Vagina (tissue), 2 donors: ENCODE measurements around the gene PHLDB3. TPM values are rescaled to one million over a fixed set of nuclear protein-coding genes. Genes with fewer than 3 reads are reported as not detected.

Experiments used
- DNase-seq, 2 donors: peaks; one replicate each; pipeline ENCODE4 v3.0.0-alpha.2; 2017; ENCODE audit errors: extremely low spot score in 2 of 2
- H3K27ac ChIP-seq: fragments of 200-600 bp; sonication (generic); one replicate; pipeline ENCODE4 v1.5.1; 2019
- H3K27me3 ChIP-seq: fragments of 200-600 bp; sonication (generic); one replicate; pipeline ENCODE4 v1.5.1; 2019
- H3K36me3 ChIP-seq, 2 donors: fragments of 200-600 bp; sonication (generic); one replicate each; pipeline ENCODE4 v1.5.1; 2017 to 2019
- H3K4me1 ChIP-seq: fragments of 200-600 bp; sonication (generic); one replicate; pipeline ENCODE4 v1.5.1; 2019
- H3K4me3 ChIP-seq, 2 donors: fragments of 200-600 bp; sonication (generic); 1 replicate in 1 of 2; 2 replicates in 1 of 2; pipeline ENCODE4 v1.5.1; 2016 to 2019
- H3K9me3 ChIP-seq: fragments of 200-600 bp; sonication (generic); one replicate; pipeline ENCODE4 v1.5.1; 2019
- CTCF ChIP-seq, 3 experiments: fragments of 450-650 bp in 2 of 3; fragments of 200-600 bp in 1 of 3; sonication (generic) in 1 of 3; IDR thresholded peaks; one replicate each; pipeline ENCODE4 v1.5.1; 2017 to 2019; ENCODE audit warnings: antibody characterized with exemption in 3 of 3, mild to moderate bottlenecking in 2 of 3, moderate library complexity in 2 of 3
- POLR2A ChIP-seq, 2 donors: fragments of 450-650 bp; IDR thresholded peaks; one replicate each; pipeline ENCODE4 v1.6.1; 2017; ENCODE audit warnings: antibody characterized with exemption in 2 of 2, mild to moderate bottlenecking in 2 of 2, moderate library complexity in 2 of 2
- POLR2AphosphoS5 ChIP-seq, 2 donors: sonication (generic); formaldehyde crosslinking; IDR thresholded peaks; one replicate each; pipeline ENCODE4 v1.9.0; 2017; ENCODE audit warnings: antibody characterized with exemption in 2 of 2, mild to moderate bottlenecking in 2 of 2, low read depth in 1 of 2; ENCODE audit not compliant: insufficient read depth in 1 of 2
- intact Hi-C: fragments of 100-400 bp; cut with DNase I; formaldehyde crosslinking; loops from one replicate; pipeline ENCODE4 v1.15.1; 2023
- total RNA-seq: library from RNA; depleted of rRNA; stranded (reverse); fragments of >200 nt; gene quantifications from one replicate; pipeline ENCODE4 v1.2.3, GENCODE V29; 2016

Gene PHLDB3
- total RNA-seq, 1 donor from 2014 or later: 24.3 TPM

GRCh38 chr19:43534816-43535761 is 30.5 kb upstream of the PHLDB3 start:
- Histone ChIP-seq H3K36me3 (peaks cover 0 to 18% of the 10 kb centered on the region in 2 donors), H3K27ac (peak overlapping the region; percentile 96), H3K4me3 (peak overlapping the region in 1 of 2 donors; percentile 61), H3K9me3 (peaks cover 7% of the 10 kb centered on the region), H3K4me1 (peaks cover 27% of the 10 kb centered on the region), H3K27me3 (no peaks in the 10 kb centered on the region)
- TF ChIP-seq POLR2AphosphoS5 (IDR thresholded peaks at IDR 0.05; ENCODE audit: insufficient read depth in 1 of 2, low read depth in 1 of 2) (peak in 1 of 2 donors; percentile 35), POLR2A (IDR thresholded peaks at IDR 0.05) (no peak), CTCF (IDR thresholded peaks at IDR 0.05) (peak in 2 of 3 experiments; percentile 40 to 54)
- no peak for DNase-seq
- intact Hi-C loops: loop anchor here (5.0 kb wide), 1 partner anchor 42 kb away; the partner anchor contains the start of genes PINLYP and XRCC1

DNA sequence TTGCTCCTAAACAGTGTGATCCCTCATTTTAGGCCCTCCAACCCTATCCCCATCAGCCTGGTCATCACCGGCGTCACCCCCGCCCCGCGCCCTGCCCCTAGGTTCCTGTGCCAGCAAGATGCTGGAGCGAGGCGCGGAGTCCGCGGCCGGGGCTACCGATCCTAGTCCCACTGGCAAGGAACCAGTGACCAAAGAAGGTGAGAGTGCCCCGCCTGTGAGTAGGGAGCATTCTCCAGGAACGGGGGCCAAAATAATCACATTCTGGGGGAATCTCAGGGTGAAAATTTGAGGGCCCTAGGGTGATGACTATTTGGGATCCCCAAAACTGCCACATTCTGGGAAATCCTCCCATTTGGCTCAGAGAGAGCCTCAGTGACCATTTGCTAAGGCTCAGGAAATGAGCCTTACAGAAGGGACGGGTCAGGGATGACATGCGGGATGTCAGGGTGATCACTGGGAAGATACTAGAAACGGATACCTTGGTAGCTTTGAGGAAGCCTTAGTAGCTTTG is 29.8 kb upstream of the PHLDB3 start:
- peak overlapping the region; percentile 58 to 61 for H3K4me3 ChIP-seq
- no peak for TF ChIP-seq POLR2A (IDR thresholded peaks at IDR 0.05)
- no peak for TF ChIP-seq POLR2AphosphoS5 (IDR thresholded peaks at IDR 0.05; ENCODE audit: insufficient read depth in 1 of 2, low read depth in 1 of 2)
- TF ChIP-seq CTCF (IDR thresholded peaks at IDR 0.05): no peak
- H3K27ac ChIP-seq: peak overlapping the region; percentile 96
- H3K4me1 ChIP-seq: peaks cover 27% of the 10 kb centered on the region
- H3K36me3 ChIP-seq: peaks cover 0 to 11% of the 10 kb centered on the region in 2 donors
- H3K9me3 ChIP-seq: peaks cover 6% of the 10 kb centered on the region
- intact Hi-C loops: no loop called here
- no peaks in the 10 kb centered on the region for H3K27me3 ChIP-seq
- DNase-seq: no peak

DNA sequence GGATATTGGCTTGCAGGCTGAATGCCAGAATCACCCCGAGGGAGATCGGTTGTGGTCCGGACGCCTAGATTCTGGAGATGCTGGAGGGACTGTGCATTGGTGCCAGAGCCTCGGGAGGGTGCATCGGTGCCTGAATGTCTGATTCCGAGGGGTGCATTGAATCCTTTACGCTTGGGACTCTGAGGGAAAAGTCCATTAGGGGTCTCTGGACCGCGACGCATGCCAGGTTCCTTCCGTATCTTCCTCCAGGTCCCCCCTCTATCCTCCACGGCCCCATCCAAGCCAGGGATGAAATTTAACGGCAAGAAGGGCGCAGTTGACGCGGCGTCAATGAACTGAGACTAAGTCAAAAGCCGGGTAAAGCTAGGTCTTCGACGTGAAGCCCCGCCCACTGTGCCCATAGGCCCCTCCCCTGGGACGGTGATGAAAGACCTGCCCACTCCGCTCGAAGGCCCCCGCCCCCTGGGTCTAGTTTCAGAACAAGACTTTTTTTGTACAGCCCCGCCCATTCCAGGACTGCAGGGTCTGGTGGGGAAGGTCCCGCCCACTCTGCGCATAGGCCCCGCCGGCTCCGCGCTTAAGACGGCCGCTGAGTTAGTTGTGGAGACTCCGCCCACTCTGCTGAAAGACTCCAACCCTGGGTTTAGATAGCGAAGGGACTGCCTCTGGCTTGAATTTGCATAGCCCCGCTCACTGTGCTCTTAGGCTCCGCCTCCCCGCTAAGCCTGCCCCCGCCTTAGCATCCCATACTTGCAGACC is 29.2 kb upstream of the PHLDB3 start:
- no peak for TF ChIP-seq CTCF (IDR thresholded peaks at IDR 0.05)
- TF ChIP-seq POLR2AphosphoS5 (IDR thresholded peaks at IDR 0.05; ENCODE audit: insufficient read depth in 1 of 2, low read depth in 1 of 2): peak; percentile 77 to 82
- Histone ChIP-seq H3K36me3 (peaks cover 0 to 5% of the 10 kb centered on the region in 2 donors), H3K4me3 (peak overlapping the region; percentile 58 to 61), H3K4me1 (peaks cover 28% of the 10 kb centered on the region), H3K27ac (peak overlapping the region; percentile 96), H3K27me3 (no peaks in the 10 kb centered on the region), H3K9me3 (no peaks in the 10 kb centered on the region)
- DNase-seq: peak in 1 of 2 donors; percentile 99
- intact Hi-C loops: no loop called here

DNA sequence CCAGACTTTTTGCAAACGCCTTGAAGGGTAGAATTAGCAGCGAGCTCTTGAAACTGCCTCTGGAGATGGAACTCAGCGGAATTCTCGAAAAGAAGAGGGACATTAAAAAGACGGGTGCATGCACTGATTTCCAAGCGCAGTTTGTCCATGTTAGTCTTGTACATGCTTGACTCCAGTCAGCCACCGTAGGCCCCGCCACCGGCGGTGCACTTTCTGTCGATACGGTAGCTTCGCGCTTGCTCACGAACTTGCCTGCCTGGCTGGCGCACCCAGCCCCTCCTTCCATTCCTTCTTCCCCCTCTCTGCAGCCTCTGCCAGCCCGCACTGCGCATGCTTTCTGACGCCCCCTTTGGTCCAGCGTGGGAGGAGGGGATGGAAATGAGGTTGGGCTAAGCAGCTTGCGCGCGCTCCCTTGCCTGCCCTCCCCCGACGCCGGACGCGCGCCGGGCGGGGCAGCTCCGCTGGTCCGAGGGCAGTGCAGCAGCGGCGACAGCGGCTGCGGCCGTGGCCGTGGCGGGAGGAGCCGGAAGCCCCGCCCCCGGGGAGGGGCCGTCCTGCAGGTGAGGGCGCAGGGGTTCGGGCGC is 28.5 kb upstream of the PHLDB3 start, which contains the start of gene ZNF575:
Gene ZNF575, plus strand, starts transcription at position 227 of the 584 bp plus-strand sequence. CDS start 1,235 bp downstream, outside the sequence.
- Histone ChIP-seq H3K36me3 (no peaks in the 10 kb centered on the region), H3K4me1 (peaks cover 34% of the 10 kb centered on the region), H3K4me3 (peak within 1 kb of the TSS; percentile 58 to 61), H3K27ac (peak within 1 kb of the TSS; percentile 96), H3K9me3 (no peaks in the 10 kb centered on the region), H3K27me3 (no peaks in the 10 kb centered on the region)
- intact Hi-C loops: no loop called here
- peak in 1 of 2 donors; percentile 93 for DNase-seq
- TF ChIP-seq POLR2A (IDR thresholded peaks at IDR 0.05) (no peak), POLR2AphosphoS5 (IDR thresholded peaks at IDR 0.05; ENCODE audit: insufficient read depth in 1 of 2, low read depth in 1 of 2) (peak; percentile 36 to 68)

GRCh38 chr19:43532571-43532961 is 28.0 kb upstream of the PHLDB3 start:
- TF ChIP-seq CTCF (IDR thresholded peaks at IDR 0.05) (no peak), POLR2AphosphoS5 (IDR thresholded peaks at IDR 0.05; ENCODE audit: insufficient read depth in 1 of 2, low read depth in 1 of 2) (no peak), POLR2A (IDR thresholded peaks at IDR 0.05) (no peak)
- Histone ChIP-seq H3K36me3 (no peaks in the 10 kb centered on the region), H3K4me3 (peak overlapping the region; percentile 58 to 61), H3K27ac (peak overlapping the region; percentile 96), H3K27me3 (no peaks in the 10 kb centered on the region), H3K9me3 (no peaks in the 10 kb centered on the region), H3K4me1 (peaks cover 39% of the 10 kb centered on the region)
- intact Hi-C loops: no loop called here
- no peak for DNase-seq
